ENCODE measurements around the gene NHEJ1. TPM values are rescaled to one million over a fixed set of nuclear protein-coding genes. Genes with fewer than 3 reads are reported as not detected.

Gene NHEJ1
- polyA plus RNA-seq, 3 donors = 17.6 to 21.4 (median 19.6) TPM

DNA sequence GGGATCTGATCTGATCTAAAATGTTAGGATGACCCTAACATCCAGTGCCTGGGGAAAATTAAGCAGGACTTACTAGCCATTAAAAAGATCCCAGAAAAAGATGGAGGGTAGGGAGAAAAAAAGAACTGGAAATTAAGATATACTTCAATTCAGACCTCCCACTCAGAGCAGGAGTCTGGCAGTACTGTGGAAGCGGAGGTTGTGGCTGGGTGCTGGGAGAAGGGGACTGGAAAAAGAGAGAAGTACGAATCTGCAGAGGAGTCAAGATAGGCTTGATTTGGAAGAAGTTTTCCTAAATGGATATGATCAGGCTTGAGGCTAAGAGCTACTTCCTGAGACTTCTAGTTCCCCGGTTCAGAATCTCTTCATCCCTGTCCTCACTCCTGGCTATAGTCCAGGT lies 66.4 kb downstream of the NHEJ1 start:
- no peak for DNase-seq

DNA sequence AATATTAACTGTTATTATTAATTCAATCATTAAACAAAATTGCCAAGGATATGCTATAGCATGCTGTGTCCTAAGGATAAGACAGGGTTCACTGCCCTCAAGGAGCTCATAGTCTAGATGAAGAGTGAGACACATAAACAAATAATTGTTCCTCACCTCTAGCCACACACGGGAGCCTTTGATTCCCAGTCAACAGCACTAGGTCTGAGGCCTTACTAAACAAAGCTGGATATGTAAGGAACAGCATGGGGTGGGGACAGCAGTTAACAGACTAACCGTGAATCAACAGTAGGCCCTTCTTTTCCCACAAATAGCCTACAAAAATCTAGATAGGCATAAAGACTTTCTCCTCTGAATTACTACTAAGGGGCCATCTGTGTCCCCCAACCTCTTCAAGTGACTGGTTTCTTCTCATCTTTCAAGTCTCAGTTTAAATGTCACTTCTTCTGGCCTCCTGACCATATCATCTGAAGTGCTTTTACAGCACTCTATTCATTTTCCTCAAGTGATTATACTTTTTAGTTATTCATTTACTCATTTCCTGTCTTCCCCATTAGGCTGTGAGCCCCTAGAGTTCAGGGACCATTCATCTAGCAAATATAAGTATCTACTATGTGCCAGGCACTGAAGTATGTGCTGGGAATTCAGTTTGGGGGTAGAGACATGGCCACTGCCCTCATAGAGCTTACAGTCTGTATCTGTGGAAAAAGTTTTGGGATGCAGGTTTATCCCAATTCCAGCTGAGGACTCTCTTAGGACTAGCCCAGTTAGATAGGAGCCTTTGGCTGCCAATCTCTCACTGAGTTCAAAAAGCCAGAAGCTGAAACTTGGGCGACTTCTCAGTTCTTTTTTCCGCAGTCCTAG lies 69.9 kb downstream of the NHEJ1 start:
- no peak for DNase-seq

GRCh38 chr2:219089330-219089729 lies 71.3 kb downstream of the NHEJ1 start:
- DNase-seq = no peak

GRCh38 chr2:219087848-219088247 lies 72.8 kb downstream of the NHEJ1 start:
- no peak for DNase-seq

DNA sequence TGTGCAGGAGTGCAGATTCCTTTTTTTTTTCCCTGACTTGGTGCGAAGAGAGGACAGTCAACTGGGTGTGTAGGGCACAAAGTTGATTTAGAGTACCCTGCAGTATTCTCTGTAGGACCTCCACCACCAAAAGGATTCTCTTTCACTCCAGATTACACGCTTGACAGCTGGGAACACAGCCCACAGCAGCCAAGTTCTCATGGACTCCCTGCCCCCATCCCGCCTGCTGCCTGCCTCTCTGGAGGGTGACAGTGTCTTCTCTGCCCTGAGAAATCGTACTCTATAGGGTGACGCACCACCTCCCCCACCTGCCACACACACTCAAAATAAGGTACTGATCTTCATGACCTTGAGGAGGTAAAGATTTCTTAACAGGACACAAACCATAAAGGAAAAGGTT lies 73.3 kb downstream of the NHEJ1 start:
- no peak for DNase-seq

DNA sequence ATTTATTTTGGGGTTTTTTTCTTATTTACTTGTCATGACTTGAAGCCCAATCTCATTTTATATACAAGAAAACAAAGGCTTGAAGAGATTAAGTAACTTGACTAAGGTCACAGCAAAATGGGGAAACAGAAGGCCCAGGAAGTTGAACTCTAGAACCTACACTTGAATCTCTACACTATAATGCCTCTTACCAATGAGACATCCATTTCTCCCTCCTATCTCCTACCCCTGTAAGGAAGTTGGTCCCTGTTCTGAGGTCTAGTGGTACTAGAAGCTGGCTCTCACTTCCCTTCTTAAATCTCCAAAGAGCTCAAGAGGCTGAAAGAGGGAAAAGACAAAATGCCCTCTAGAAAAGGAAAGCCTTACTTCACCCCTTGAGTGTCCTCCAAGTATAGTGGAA lies 74.4 kb downstream of the NHEJ1 start:
- DNase-seq = no peak

DNA sequence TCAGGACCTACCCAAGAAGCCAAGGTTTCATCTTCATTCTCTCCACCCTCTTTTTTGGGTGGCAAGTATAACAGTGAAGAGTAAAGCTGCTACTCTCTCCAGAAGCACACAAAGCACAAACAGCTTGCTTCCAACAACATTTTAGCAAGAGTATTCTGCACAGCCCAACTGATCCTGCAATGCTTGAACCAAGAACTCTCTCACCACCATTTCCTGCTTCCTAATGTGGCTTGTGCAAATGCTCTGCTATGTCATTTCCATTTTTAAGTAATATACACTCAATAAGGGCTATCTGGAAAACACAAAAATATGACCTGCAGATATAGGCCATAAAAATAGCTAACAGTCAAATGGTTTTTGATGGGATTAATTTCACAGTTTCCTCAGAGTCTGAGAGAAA lies 75.8 kb downstream of the NHEJ1 start:
- DNase-seq = no peak

GRCh38 chr2:219082332-219082958 lies 78.2 kb downstream of the NHEJ1 start:
- no peak for DNase-seq

GRCh38 chr2:219081701-219082331 lies 78.8 kb downstream of the NHEJ1 start:
- no peak for DNase-seq

DNA sequence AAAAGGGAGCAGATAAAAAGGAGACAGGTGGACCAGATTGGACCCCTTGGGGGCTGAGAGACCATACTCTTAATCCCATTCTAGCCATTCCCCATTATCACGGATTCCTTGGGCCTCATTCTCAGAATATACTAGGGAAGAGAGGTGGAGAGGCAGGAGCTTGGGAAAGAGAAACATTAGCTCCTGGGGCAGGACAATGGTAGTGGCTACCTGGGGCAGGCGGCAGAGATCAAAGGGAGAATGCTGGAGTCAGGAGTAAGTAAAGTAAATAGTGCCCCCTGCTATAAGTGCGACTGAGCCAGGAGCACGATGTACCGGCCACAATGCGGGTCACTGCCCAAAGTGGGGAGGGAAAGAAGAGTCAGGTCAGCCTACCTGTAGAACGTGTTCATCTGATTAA lies 79.5 kb downstream of the NHEJ1 start:
- DNase-seq = no peak

GRCh38 chr2:219079417-219079816 lies 81.2 kb downstream of the NHEJ1 start:
- DNase-seq = no peak

DNA sequence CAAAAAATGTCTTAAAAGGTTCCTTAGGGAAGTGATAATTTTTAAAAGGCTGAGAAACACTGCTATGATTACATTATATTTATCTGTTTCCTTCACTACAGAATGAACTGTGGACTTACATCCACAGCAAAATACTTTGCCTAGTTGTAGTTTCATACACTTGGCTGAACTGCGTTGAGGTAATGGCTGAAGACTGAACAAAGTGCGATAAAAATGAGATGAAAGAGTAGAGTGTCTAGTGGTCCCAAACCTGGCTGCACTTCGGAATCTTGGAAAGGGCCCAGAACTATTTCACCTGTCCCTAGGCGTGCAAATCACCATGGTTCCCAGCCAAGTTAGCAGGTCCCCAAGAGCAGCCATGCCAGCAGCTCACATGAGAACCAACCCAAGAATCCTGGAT lies 81.7 kb downstream of the NHEJ1 start:
- DNase-seq = no peak

DNA sequence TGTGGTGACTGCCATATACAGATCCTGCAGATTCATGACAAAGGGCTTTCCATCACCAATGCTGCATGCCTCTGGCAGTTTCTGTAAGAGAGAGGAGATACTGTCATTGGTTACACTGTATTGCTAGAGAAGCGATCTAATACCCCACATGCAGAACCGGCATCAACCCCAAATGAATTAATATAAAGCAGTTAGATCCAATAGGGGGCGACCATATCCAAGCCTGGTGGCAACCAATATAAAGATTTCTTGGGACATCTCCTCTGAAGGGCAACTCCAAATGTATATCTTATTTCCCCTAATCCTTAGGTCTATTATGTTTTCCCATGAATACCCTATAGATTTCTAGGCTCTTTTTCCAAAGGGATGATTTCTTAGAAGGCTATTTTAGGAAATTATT lies 82.5 kb downstream of the NHEJ1 start:
- no peak for DNase-seq

- no peak for DNase-seq
These were observed 84.4 kb downstream of the NHEJ1 start for GRCh38 chr2:219076253-219076652.

- peak; percentile 62 for DNase-seq
These were observed 87.0 kb downstream of the NHEJ1 start for GRCh38 chr2:219073413-219074129.

DNA sequence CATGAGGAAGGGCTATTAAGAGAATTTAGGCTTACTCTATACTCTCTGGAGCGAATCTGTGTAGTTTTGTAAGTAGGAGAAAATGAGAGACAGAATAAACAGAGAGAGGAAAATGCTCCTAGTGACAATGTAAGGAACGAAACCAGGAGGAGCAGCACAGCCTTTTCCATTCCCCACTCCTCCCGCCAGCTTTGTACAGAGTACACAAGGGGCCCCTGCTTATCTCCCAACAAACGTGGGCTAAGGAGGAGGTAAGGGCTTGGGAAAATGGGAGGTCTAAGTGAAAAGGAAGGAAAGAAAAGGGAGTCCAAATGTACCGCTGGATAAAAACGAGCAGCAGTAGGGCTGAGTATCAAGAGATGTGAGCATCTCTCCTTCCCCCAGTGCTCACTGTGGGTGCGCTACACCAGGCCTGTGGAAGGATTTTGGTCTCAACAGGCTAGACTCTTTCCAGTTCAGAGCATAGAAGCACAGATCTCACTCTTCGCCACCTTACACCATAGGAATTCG lies 87.8 kb downstream of the NHEJ1 start:
- DNase-seq = no peak

DNA sequence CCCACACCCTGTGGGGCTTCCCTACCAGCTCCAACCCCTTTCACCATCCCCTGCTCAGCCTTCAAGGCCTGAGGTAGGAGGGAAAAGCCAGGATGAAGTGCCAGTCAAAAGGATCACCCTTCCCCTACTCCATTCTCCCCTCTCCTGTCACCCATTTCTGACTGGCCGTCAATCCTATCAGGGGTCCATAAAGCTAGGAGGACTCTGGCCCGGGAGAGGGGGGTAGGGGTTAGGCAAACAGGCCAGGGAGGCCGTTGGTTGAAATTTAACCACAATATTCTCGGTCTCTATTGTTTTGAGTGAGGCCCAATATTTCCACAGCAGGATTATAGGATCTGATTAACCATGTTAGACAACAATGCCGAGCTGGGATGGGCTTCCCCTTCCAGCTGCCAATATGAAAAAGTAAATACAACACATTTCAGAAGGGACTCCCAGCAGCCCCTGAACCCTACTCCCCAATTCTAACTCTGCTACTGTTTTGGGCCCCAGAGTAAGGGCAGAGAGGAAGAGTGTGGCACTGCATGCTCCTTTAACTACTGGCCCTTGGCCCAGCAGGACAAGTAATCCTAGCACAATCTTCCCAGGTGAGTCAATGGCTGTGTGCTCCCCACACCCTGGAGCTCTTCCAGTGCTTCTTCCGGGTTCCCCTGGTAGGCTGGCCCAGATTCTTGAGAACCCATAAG lies 89.3 kb downstream of the NHEJ1 start:
- no peak for DNase-seq

- DNase-seq = no peak
These were observed 95.1 kb downstream of the NHEJ1 start for GRCh38 chr2:219065484-219065883.

- DNase-seq = no peak
These were observed 98.5 kb downstream of the NHEJ1 start for GRCh38 chr2:219062081-219062480.

DNA sequence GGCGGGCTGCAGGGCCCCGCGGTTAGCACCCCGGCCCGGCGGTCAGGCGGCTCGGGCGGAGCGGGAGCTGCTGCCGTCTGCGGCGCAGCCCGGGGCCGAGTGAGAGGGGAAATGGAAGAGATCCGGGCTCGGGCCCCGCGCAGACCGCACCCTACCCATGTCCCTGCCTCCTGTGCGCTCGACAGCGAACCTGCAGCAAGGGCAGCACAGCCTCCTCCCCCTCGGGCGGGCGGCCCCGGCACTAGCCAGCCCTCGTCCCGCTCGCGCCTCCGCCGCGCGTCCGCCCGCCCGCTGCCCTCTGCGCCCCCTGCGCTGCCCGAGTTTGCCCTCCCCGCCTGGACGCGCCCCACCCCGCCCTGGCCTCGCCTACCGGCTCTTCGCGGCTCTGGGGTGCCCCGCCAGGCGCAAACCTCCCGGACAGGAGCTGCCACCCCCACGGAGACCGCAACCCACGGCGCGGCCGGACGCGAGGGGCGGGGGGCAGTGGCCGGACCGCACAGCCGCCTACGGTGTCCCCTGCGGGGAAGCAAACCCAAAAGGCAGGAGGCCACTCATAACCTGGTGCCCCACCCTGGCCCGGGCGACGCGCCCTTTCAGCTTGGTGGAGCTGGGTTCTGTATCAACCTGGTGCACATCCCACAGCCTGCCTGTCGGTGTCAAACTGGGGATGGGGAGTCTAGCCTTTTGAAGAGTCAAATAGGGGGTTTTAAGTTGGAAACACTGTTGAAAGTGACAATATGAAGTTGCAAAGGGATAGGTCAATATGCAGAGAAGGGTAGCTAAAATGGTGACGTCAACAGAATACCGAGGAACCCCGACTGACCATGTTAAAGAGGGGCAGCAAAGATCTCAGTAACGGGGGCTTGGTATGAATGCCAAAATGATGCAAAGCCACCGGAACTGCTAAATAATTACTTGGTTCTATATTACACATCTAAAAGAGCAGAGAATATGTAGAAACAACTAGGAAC lies 99.5 kb downstream of the NHEJ1 start, which contains the start of gene IHH:
Gene IHH, minus strand, starts transcription at position 101 of the 971 bp plus-strand sequence. CDS start 454 bp downstream, outside the sequence.
- DNase-seq = no peak
